GM12864 (cell line): ENCODE measurements around the gene PMM2.
"Not testable (repeated sequence)": the region's sequence is repeated elsewhere in the genome, so short reads cannot be mapped to it uniquely, and the experiment has no call there.

ENCODE experiments used
- DNase-seq: peaks from one replicate; pipeline ENCODE4 v3.0.0-alpha.2; 2011; ENCODE audit warnings: low read depth
- H3K4me3 ChIP-seq: 2 replicates; pipeline ENCODE4 v1.5.1; 2011; ENCODE audit warnings: mild to moderate bottlenecking, low read depth, low read length, control low read depth
- TF ChIP-seq, protein P1 (sequence below): IDR thresholded peaks from 2 replicates; pipeline ENCODE4 v1.5.1; 2011; ENCODE audit warnings: low read depth, mild to moderate bottlenecking, moderate library complexity, low read length, control low read depth, inconsistent platforms; ENCODE audit errors: missing control alignments

PMM2 gene

GRCh38 chr16:8868416-8869211, 71.0 kb downstream of the PMM2 start, which contains the start of gene CARHSP1:
Gene CARHSP1, minus strand, starts transcription at chr16:8869006. Its CDS starts 9,678 bp downstream, at chr16:8859328.
- peak; percentile 70 for DNase-seq
- peak within 1 kb of the TSS; percentile 93 for H3K4me3 ChIP-seq
- TF ChIP-seq, protein P1, sequence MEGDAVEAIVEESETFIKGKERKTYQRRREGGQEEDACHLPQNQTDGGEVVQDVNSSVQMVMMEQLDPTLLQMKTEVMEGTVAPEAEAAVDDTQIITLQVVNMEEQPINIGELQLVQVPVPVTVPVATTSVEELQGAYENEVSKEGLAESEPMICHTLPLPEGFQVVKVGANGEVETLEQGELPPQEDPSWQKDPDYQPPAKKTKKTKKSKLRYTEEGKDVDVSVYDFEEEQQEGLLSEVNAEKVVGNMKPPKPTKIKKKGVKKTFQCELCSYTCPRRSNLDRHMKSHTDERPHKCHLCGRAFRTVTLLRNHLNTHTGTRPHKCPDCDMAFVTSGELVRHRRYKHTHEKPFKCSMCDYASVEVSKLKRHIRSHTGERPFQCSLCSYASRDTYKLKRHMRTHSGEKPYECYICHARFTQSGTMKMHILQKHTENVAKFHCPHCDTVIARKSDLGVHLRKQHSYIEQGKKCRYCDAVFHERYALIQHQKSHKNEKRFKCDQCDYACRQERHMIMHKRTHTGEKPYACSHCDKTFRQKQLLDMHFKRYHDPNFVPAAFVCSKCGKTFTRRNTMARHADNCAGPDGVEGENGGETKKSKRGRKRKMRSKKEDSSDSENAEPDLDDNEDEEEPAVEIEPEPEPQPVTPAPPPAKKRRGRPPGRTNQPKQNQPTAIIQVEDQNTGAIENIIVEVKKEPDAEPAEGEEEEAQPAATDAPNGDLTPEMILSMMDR = no peak

DNA sequence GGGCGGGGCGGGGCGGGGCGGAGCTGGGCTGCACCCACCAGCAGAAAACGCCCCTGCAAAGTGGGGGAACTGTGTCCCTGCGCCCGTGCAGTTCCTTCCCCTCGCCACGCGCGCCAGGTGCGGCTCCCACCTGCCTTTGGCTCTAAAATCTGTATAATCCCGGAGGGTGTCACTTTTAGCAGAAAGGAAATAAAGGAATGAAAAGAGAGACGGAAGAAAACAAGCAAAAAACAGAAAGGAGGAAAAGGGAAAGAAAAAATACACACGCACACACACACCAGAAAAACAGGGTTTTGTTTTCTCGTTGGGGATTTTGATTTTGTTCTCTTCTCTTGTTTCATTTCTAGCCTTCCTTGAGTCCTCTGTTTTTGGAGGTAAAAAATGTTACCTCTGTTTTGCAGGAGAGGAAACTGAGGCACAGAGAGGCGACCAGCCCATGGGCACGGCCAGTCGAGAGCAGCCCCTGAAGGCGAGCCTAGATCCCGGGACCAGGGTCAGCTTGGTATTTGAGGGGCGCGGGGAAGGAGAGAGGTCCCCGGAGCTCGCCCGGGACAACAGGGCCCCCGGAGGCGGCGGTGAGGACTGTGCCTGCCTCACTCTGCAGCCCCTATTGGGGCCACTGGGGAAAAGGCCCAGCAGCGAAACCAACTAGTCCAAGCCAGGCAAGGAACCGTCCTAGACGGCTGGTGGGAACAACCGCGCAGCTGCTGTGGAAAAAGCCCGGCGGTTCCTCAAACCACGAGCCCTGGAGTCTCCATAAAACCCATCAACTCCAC, 71.8 kb downstream of the PMM2 start:
- DNase-seq = no peak
- H3K4me3 ChIP-seq = peak overlapping the region; percentile 49
- TF ChIP-seq, protein P1 = peak; percentile 6

- DNase-seq, H3K4me3 ChIP-seq: not testable (repeated sequence)
These were observed 72.3 kb downstream of the PMM2 start for GRCh38 chr16:8869988-8870241.

- TF ChIP-seq, protein P1 = no peak
- H3K4me3 ChIP-seq = no peak overlapping the region
- no peak for DNase-seq
These were observed 74.4 kb downstream of the PMM2 start for GRCh38 chr16:8872071-8872470.

- TF ChIP-seq, protein P1 = peak; percentile 1
- no peak for DNase-seq
- no peak overlapping the region for H3K4me3 ChIP-seq
These were observed 75.6 kb downstream of the PMM2 start for GRCh38 chr16:8872967-8873865.

DNA sequence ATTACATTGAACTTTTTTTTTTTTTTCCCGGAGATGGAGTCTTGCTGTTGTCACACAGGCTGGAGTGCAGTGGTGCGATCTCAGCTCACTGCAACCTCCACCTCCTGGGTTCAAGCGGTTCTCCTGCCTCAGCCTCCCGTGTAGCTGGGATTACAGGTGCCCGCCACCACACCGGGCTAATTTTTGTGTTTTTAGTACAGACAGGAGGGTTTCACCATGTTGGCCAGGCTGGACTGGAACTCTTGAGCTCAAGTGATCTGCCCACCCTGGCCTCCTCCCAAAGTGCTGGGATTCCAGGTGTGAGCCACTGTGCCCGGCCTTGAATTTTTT, 76.2 kb downstream of the PMM2 start:
- not testable (repeated sequence) for H3K4me3 ChIP-seq, DNase-seq

GRCh38 chr16:8874388-8874787, 76.7 kb downstream of the PMM2 start:
- TF ChIP-seq, protein P1 = no peak
- DNase-seq = no peak
- no peak overlapping the region for H3K4me3 ChIP-seq

DNA sequence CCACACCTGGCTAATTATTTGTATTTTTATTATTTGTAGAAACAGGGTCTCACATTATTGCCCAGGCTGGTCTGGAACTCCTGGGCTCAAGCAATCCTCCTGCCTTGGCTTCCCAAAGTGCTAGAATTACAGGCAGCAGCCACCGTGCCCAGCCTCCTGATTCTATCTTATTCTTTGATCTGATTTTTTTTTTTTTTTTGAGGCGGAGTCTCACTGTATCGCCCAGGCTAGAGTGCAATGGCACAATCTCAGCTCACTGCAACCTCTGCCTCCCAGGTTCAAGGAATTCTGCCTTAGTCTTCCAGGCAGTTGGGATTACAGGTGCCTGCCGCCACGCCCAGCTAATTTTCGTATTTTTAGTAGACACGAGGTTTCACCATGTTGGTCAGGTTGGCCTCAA, 77.7 kb downstream of the PMM2 start:
- DNase-seq, H3K4me3 ChIP-seq: not testable (repeated sequence)
